Measurements from ENCODE around the gene NUBPL. TPM values are rescaled to one million over a fixed set of nuclear protein-coding genes. Genes with fewer than 3 reads are reported as not detected.

The NUBPL gene
- total RNA-seq, 2 experiments from 2014 or later = 9.0 to 17.5 TPM

GRCh38 chr14:31677630-31678029, 116.4 kb downstream of the NUBPL start:
- Histone ChIP-seq H3K9me2 (ENCODE audit: insufficient read depth, low read length) (no peaks in the 10 kb centered on the region), H3K79me2 (ENCODE audit: insufficient read depth, low read depth, low read length) (no peaks in the 10 kb centered on the region), H3K4me2 (ENCODE audit: low read length) (no peak overlapping the region), H2AFZ (ENCODE audit: low read length) (no peak overlapping the region), H3K4me3 (ENCODE audit: low read depth, low read length, poor library complexity, severe bottlenecking) (no peak overlapping the region), H4K20me1 (ENCODE audit: insufficient read depth, low read length) (no peaks in the 10 kb centered on the region), H3K36me3 (ENCODE audit: insufficient read depth, low read length) (no peaks in the 10 kb centered on the region), H3K9me3 (ENCODE audit: low read length) (no peaks in the 10 kb centered on the region), H3K4me1 (ENCODE audit: insufficient read depth, low read length, poor library complexity, severe bottlenecking) (no peaks in the 10 kb centered on the region), H3K27ac (ENCODE audit: low read depth, low read length, poor library complexity, severe bottlenecking) (no peak overlapping the region)
- CTCF ChIA-PET (ENCODE audit: unreplicated experiment) = no interaction called here
- DNase-seq (ENCODE audit: low spot score) = no peak
- intact Hi-C loops (cut with micrococcal nuclease; ENCODE audit: unreplicated experiment) = no loop called here
- POLR2A ChIA-PET = no interaction called here
- BruUV-seq (replicated peaks) = no TSS peak
- TF ChIP-seq EZH2phosphoT487 (IDR thresholded peaks at IDR 0.05; ENCODE audit: borderline replicate concordance, low read depth, low read length) (no peak), CTCF (conservative IDR thresholded peaks at IDR 0.05; ENCODE audit: low read length) (no peak)

- H3K27ac ChIP-seq (ENCODE audit: low read depth, low read length, poor library complexity, severe bottlenecking) = no peak overlapping the region
- no peaks in the 10 kb centered on the region for H3K9me3 ChIP-seq (ENCODE audit: low read length)
- no peaks in the 10 kb centered on the region for H3K36me3 ChIP-seq (ENCODE audit: insufficient read depth, low read length)
- no peak for TF ChIP-seq CTCF (conservative IDR thresholded peaks at IDR 0.05; ENCODE audit: low read length)
- TF ChIP-seq EZH2phosphoT487 (IDR thresholded peaks at IDR 0.05; ENCODE audit: borderline replicate concordance, low read depth, low read length) = no peak
- H2AFZ ChIP-seq (ENCODE audit: low read length) = no peak overlapping the region
- ChIA-PET POLR2A (no interaction called here), CTCF (ENCODE audit: unreplicated experiment) (no interaction called here)
- H4K20me1 ChIP-seq (ENCODE audit: insufficient read depth, low read length) = no peaks in the 10 kb centered on the region
- no peak overlapping the region for H3K4me2 ChIP-seq (ENCODE audit: low read length)
- H3K9me2 ChIP-seq (ENCODE audit: insufficient read depth, low read length) = no peaks in the 10 kb centered on the region
- intact Hi-C loops (cut with micrococcal nuclease; ENCODE audit: unreplicated experiment) = no loop called here
- no peak for DNase-seq (ENCODE audit: low spot score)
- no TSS peak for BruUV-seq (replicated peaks)
- no peaks in the 10 kb centered on the region for H3K4me1 ChIP-seq (ENCODE audit: insufficient read depth, low read length, poor library complexity, severe bottlenecking)
- H3K4me3 ChIP-seq (ENCODE audit: low read depth, low read length, poor library complexity, severe bottlenecking) = no peak overlapping the region
- no peaks in the 10 kb centered on the region for H3K79me2 ChIP-seq (ENCODE audit: insufficient read depth, low read depth, low read length)
These were observed 117.4 kb downstream of the NUBPL start for GRCh38 chr14:31678421-31679249.

GRCh38 chr14:31682768-31683167, 121.6 kb downstream of the NUBPL start:
- Histone ChIP-seq H2AFZ (ENCODE audit: low read length) (no peak overlapping the region), H3K4me1 (ENCODE audit: insufficient read depth, low read length, poor library complexity, severe bottlenecking) (no peaks in the 10 kb centered on the region), H3K9me2 (ENCODE audit: insufficient read depth, low read length) (no peaks in the 10 kb centered on the region), H3K4me2 (ENCODE audit: low read length) (no peak overlapping the region), H3K9me3 (ENCODE audit: low read length) (no peaks in the 10 kb centered on the region), H3K4me3 (ENCODE audit: low read depth, low read length, poor library complexity, severe bottlenecking) (no peak overlapping the region), H4K20me1 (ENCODE audit: insufficient read depth, low read length) (no peaks in the 10 kb centered on the region), H3K36me3 (ENCODE audit: insufficient read depth, low read length) (no peaks in the 10 kb centered on the region), H3K27ac (ENCODE audit: low read depth, low read length, poor library complexity, severe bottlenecking) (no peak overlapping the region), H3K79me2 (ENCODE audit: insufficient read depth, low read depth, low read length) (no peaks in the 10 kb centered on the region)
- peak; percentile 6 for DNase-seq (ENCODE audit: low spot score)
- BruUV-seq (replicated peaks) = no TSS peak
- TF ChIP-seq EZH2phosphoT487 (IDR thresholded peaks at IDR 0.05; ENCODE audit: borderline replicate concordance, low read depth, low read length) (no peak), CTCF (conservative IDR thresholded peaks at IDR 0.05; ENCODE audit: low read length) (no peak)
- CTCF ChIA-PET (ENCODE audit: unreplicated experiment) = no interaction called here
- intact Hi-C loops (cut with micrococcal nuclease; ENCODE audit: unreplicated experiment) = no loop called here
- POLR2A ChIA-PET = interaction anchor here (0.6 kb wide), 2 partner anchors 15 to 146 kb away, joined by 3 read pairs; no protein-coding TSS in a partner anchor
